ENCODE results near the gene DCANP1. TPM values are rescaled to one million over a fixed set of nuclear protein-coding genes. Genes with fewer than 3 reads are reported as not detected.

The DCANP1 gene
- total and polyA plus RNA-seq, 2 of the 13 experiments (the other 11 are each of a cell fraction or from before 2014, with no cell fraction given) = not detected

DNA sequence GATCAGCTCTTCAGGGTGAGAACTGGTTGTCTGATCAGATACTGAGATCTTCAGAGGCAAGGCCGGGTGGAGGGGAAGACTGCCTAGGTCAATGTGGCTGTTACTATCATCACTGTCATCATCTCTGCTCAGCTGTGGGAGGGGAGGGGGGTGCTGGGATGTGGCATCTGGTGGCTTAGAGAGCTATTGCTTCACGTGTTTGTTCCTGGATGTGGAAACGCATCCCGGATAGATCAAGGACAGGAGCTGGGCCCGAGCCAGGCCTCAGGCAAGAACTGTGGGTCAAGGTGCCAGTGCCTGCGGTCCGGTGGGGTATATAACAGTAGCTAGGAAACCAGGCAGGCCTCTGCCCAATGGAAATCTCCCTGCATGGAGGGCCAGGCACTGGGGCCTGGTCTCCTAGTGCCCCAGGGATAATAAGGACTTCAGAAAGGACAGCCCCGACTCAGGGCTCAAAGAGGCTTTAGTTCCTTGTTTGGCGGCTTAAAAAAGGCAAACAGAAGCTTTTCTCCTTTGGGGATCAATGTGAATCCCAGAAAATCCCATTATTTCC is 35.3 kb upstream of the DCANP1 start (continued):
- TF ChIP-seq SP1 (IDR thresholded peaks at IDR 0.05) = no peak
- no peak for TF ChIP-seq SP1 (CRISPR knock-in tag; IDR thresholded peaks at IDR 0.05)
- TF ChIP-seq SMAD1 (CRISPR knock-in tag; IDR thresholded peaks at IDR 0.05; ENCODE audit: borderline replicate concordance, low read depth) = no peak
- no peak for TF ChIP-seq ZMAT3 (CRISPR knock-in tag; conservative IDR thresholded peaks at IDR 0.05)
- TF ChIP-seq PRMT3 (CRISPR knock-in tag; IDR thresholded peaks at IDR 0.05; ENCODE audit: borderline replicate concordance, low read depth) = no peak
- TF ChIP-seq, protein P1, sequence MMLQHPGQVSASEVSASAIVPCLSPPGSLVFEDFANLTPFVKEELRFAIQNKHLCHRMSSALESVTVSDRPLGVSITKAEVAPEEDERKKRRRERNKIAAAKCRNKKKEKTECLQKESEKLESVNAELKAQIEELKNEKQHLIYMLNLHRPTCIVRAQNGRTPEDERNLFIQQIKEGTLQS (CRISPR knock-in tag; IDR thresholded peaks at IDR 0.05) = peak; percentile 67; the same call in 1 of the 2 replicates
- TF ChIP-seq NONO (IDR thresholded peaks at IDR 0.05) = no peak
- peak; percentile 80; the same call in 1 of the 2 replicates for TF ChIP-seq NONO (CRISPR knock-in tag; conservative IDR thresholded peaks at IDR 0.05)
- TF ChIP-seq ZEB1 (IDR thresholded peaks at IDR 0.05; ENCODE audit: insufficient replicate concordance, low read depth) = no peak
- TF ChIP-seq MTA1 (CRISPR knock-in tag; IDR thresholded peaks at IDR 0.05; ENCODE audit: borderline replicate concordance) = peak; percentile 88; the same call in 1 of the 2 replicates
- peak; percentile 68 for TF ChIP-seq NR2F6 (IDR thresholded peaks at IDR 0.05)
- TF ChIP-seq NR2F6 (CRISPR knock-in tag; IDR thresholded peaks at IDR 0.05) = peak; percentile 75
- peak; percentile 62; the same call in 1 of the 2 replicates for TF ChIP-seq NCOR1 (IDR thresholded peaks at IDR 0.05; ENCODE audit: borderline replicate concordance, low read length)
- TF ChIP-seq ATF2 (CRISPR knock-in tag; IDR thresholded peaks at IDR 0.05) = peak; percentile 79; the same call in 1 of the 2 replicates
- no peak for TF ChIP-seq ZNF234 (CRISPR knock-in tag; conservative IDR thresholded peaks at IDR 0.05)
- TF ChIP-seq, protein P2, sequence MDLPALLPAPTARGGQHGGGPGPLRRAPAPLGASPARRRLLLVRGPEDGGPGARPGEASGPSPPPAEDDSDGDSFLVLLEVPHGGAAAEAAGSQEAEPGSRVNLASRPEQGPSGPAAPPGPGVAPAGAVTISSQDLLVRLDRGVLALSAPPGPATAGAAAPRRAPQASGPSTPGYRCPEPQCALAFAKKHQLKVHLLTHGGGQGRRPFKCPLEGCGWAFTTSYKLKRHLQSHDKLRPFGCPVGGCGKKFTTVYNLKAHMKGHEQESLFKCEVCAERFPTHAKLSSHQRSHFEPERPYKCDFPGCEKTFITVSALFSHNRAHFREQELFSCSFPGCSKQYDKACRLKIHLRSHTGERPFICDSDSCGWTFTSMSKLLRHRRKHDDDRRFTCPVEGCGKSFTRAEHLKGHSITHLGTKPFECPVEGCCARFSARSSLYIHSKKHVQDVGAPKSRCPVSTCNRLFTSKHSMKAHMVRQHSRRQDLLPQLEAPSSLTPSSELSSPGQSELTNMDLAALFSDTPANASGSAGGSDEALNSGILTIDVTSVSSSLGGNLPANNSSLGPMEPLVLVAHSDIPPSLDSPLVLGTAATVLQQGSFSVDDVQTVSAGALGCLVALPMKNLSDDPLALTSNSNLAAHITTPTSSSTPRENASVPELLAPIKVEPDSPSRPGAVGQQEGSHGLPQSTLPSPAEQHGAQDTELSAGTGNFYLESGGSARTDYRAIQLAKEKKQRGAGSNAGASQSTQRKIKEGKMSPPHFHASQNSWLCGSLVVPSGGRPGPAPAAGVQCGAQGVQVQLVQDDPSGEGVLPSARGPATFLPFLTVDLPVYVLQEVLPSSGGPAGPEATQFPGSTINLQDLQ (CRISPR knock-in tag; IDR thresholded peaks at IDR 0.05) = 0 out of 2 replicates have a peak, but pooled peaks have one; percentile 33
- no peak for TF ChIP-seq HHEX (CRISPR knock-in tag; IDR thresholded peaks at IDR 0.05)
- peak; percentile 77; the same call in 1 of the 2 replicates for TF ChIP-seq SMAD3 (CRISPR knock-in tag; IDR thresholded peaks at IDR 0.05)
- no peak for TF ChIP-seq GFI1 (CRISPR knock-in tag; IDR thresholded peaks at IDR 0.05; ENCODE audit: borderline replicate concordance)
- TF ChIP-seq ZNF18 (CRISPR knock-in tag; IDR thresholded peaks at IDR 0.05; ENCODE audit: insufficient replicate concordance) = no peak
- 0 out of 2 replicates have a peak, but pooled peaks have one; percentile 72 for TF ChIP-seq NFKBIZ (CRISPR knock-in tag; IDR thresholded peaks at IDR 0.05)
- TF ChIP-seq HOXA3 (CRISPR knock-in tag; IDR thresholded peaks at IDR 0.05) = peak; percentile 86
- TF ChIP-seq ZNF33B (CRISPR knock-in tag; IDR thresholded peaks at IDR 0.05) = no peak
- TF ChIP-seq TARDBP (CRISPR knock-in tag; IDR thresholded peaks at IDR 0.05) = peak; percentile 80
- TF ChIP-seq ZFP90 (CRISPR knock-in tag; IDR thresholded peaks at IDR 0.05; ENCODE audit: borderline replicate concordance) = no peak
- TF ChIP-seq XBP1 (CRISPR knock-in tag; IDR thresholded peaks at IDR 0.05) = no peak
- TF ChIP-seq NR3C1 (CRISPR knock-in tag; IDR thresholded peaks at IDR 0.05) = no peak
- TF ChIP-seq HIVEP1 (CRISPR knock-in tag; IDR thresholded peaks at IDR 0.05) = 0 out of 2 replicates have a peak, but pooled peaks have one; percentile 32

Data from HepG2 (cell line).